GM23338 (cell line): ENCODE measurements around the gene AK9.

ENCODE experiments used
- CREB1 ChIP-seq: fragments of 250-450 bp; sonication (Bioruptor Pico); IDR thresholded peaks from 2 replicates; pipeline ENCODE4 v1.5.0; 2020; ENCODE audit warnings: low read depth, mild to moderate bottlenecking, moderate library complexity
- CTCF ChIP-seq, 2 experiments: fragments of 200-600 bp in 1 of 2; sonication (generic) in 1 of 2; conservative IDR thresholded peaks; 2 replicates each; pipeline versions ENCODE4 v1.5.1 to v1.6.1; 2016 to 2017; ENCODE audit warnings: antibody characterized with exemption in 2 of 2, low read depth in 2 of 2, mild to moderate bottlenecking in 2 of 2, moderate library complexity in 1 of 2
- ETS1 ChIP-seq: IDR thresholded peaks from 2 replicates; pipeline ENCODE4 v1.6.1; 2016; ENCODE audit warnings: antibody characterized with exemption
- EZH2 ChIP-seq: fragments of 200-600 bp; sonication (generic); IDR thresholded peaks from one replicate; pipeline ENCODE4 v1.8.0; 2017; ENCODE audit warnings: antibody characterized with exemption, mild to moderate bottlenecking, low read depth; ENCODE audit not compliant: unreplicated experiment
- REST ChIP-seq: IDR thresholded peaks from one replicate; pipeline ENCODE4 v1.6.1; 2018; ENCODE audit warnings: antibody characterized with exemption; ENCODE audit not compliant: unreplicated experiment

GRCh38 chr6:109701774-109702173, 10.8 kb upstream of the AK9 start:
- no peak for TF ChIP-seq CREB1 (CRISPR knock-in tag)
- no peak for TF ChIP-seq EZH2
- no peak for TF ChIP-seq CTCF (conservative IDR thresholded peaks at IDR 0.05; ENCODE audit: low read depth in 2 of 2)
- TF ChIP-seq REST = no peak
- no peak for TF ChIP-seq ETS1
